Stimulated activated CD4-positive, alpha-beta T cell treated with anti-CD3 and anti-CD28 coated beads, Interleukin-1b, Interleukin-23, amount 100 ng/mL, for 4 hours (primary cell): ENCODE data around the gene CNTNAP2.

Experiments
- DNase-seq, 2 donors: peaks; one replicate each; pipeline ENCODE4 v3.0.0-alpha.2; 2020; ENCODE audit warnings: low read depth in 2 of 2

Gene CNTNAP2

GRCh38 chr7:146423446-146423845 lies 306.8 kb downstream of the CNTNAP2 start:
- no peak for DNase-seq

- no peak for DNase-seq
Observed at GRCh38 chr7:146424084-146424483, 307.5 kb downstream of the CNTNAP2 start.

GRCh38 chr7:146433501-146433900 lies 316.9 kb downstream of the CNTNAP2 start:
- no peak for DNase-seq

- no peak for DNase-seq
Observed at GRCh38 chr7:146443102-146443501, 326.5 kb downstream of the CNTNAP2 start.

- no peak for DNase-seq
Observed at GRCh38 chr7:146449625-146450024, 333.0 kb downstream of the CNTNAP2 start.

GRCh38 chr7:146455091-146455655 lies 338.6 kb downstream of the CNTNAP2 start:
- no peak for DNase-seq

- no peak for DNase-seq
Observed at GRCh38 chr7:146479040-146479439, 362.4 kb downstream of the CNTNAP2 start.

GRCh38 chr7:146486519-146486918 lies 369.9 kb downstream of the CNTNAP2 start:
- no peak for DNase-seq

- no peak for DNase-seq
Observed at GRCh38 chr7:146492017-146492416, 375.4 kb downstream of the CNTNAP2 start.

- DNase-seq, result no peak
Observed at GRCh38 chr7:146494952-146495596, 378.5 kb downstream of the CNTNAP2 start.

- DNase-seq, result no peak
Observed at GRCh38 chr7:146496657-146497056, 380.1 kb downstream of the CNTNAP2 start.

GRCh38 chr7:146499970-146500369 lies 383.4 kb downstream of the CNTNAP2 start:
- DNase-seq, result no peak

- DNase-seq, result no peak
Observed at GRCh38 chr7:146503844-146504243, 387.2 kb downstream of the CNTNAP2 start.

GRCh38 chr7:146510088-146510680 lies 393.6 kb downstream of the CNTNAP2 start:
- no peak for DNase-seq

GRCh38 chr7:146514304-146514703 lies 397.7 kb downstream of the CNTNAP2 start:
- DNase-seq, result no peak

GRCh38 chr7:146528581-146528980 lies 412.0 kb downstream of the CNTNAP2 start:
- DNase-seq, result no peak

- no peak for DNase-seq
Observed at GRCh38 chr7:146539836-146540235, 423.2 kb downstream of the CNTNAP2 start.

GRCh38 chr7:146542101-146542500 lies 425.5 kb downstream of the CNTNAP2 start:
- DNase-seq, result no peak

GRCh38 chr7:146544748-146545147 lies 428.1 kb downstream of the CNTNAP2 start:
- no peak for DNase-seq

GRCh38 chr7:146548816-146549215 lies 432.2 kb downstream of the CNTNAP2 start:
- no peak for DNase-seq

GRCh38 chr7:146554556-146554955 lies 438.0 kb downstream of the CNTNAP2 start:
- DNase-seq, result no peak

GRCh38 chr7:146557971-146558469 lies 441.4 kb downstream of the CNTNAP2 start:
- no peak for DNase-seq

- DNase-seq, result no peak
Observed at GRCh38 chr7:146565872-146566271, 449.3 kb downstream of the CNTNAP2 start.
